HG03439 (cell line): ENCODE results near the gene TNIP2.
"Not testable (repeated sequence)": the region's sequence is repeated elsewhere in the genome, so short reads cannot be mapped to it uniquely, and the experiment has no call there.

Experiments used
- ATAC-seq: cut with Tn5 transposase; IDR thresholded peaks from one replicate; pipeline ENCODE4 v1.9.1; 2021; ENCODE audit warnings: mild to moderate bottlenecking, moderate library complexity; ENCODE audit not compliant: unreplicated experiment

TNIP2 gene

GRCh38 chr4:2771264-2771663 lies 15.1 kb upstream of the TNIP2 start:
- ATAC-seq, result no peak

- ATAC-seq, result no peak
Measured at GRCh38 chr4:2768921-2769336, 12.8 kb upstream of the TNIP2 start.

GRCh38 chr4:2768124-2768523 lies 12.0 kb upstream of the TNIP2 start:
- no peak for ATAC-seq

GRCh38 chr4:2767705-2768074 lies 11.6 kb upstream of the TNIP2 start:
- ATAC-seq, result no peak

- ATAC-seq, result no peak
Measured at GRCh38 chr4:2767046-2767704, 11.0 kb upstream of the TNIP2 start.

GRCh38 chr4:2765832-2766526 lies 9.8 kb upstream of the TNIP2 start:
- ATAC-seq, result no peak

GRCh38 chr4:2763511-2763967 lies 7.4 kb upstream of the TNIP2 start:
- ATAC-seq, result no peak

- not testable (repeated sequence) for ATAC-seq
Measured at GRCh38 chr4:2762486-2763370, 6.6 kb upstream of the TNIP2 start.

GRCh38 chr4:2762048-2762447 lies 5.9 kb upstream of the TNIP2 start:
- no peak for ATAC-seq

GRCh38 chr4:2761035-2761923 lies 5.1 kb upstream of the TNIP2 start:
- ATAC-seq, result no peak

- ATAC-seq, result no peak
Measured at GRCh38 chr4:2757426-2757825, 1.3 kb upstream of the TNIP2 start.

- no peak for ATAC-seq
Measured at GRCh38 chr4:2756691-2757350, 685 bp upstream of the TNIP2 start.

- ATAC-seq, result no peak
Measured at GRCh38 chr4:2754848-2755819, 1.0 kb downstream of the TNIP2 start.

GRCh38 chr4:2753436-2753835 lies 2.7 kb downstream of the TNIP2 start:
- no peak for ATAC-seq

- ATAC-seq, result no peak
Measured at GRCh38 chr4:2750719-2751605, 5.2 kb downstream of the TNIP2 start.

GRCh38 chr4:2746891-2747695 lies 9.0 kb downstream of the TNIP2 start:
- no peak for ATAC-seq
